Bone marrow (tissue), 2 donors: Measurements from ENCODE around the gene TNFRSF1A.

Experiments used
- DNase-seq, 2 donors: peaks; one replicate each; lab custom pipeline; 2025; lab: John Stamatoyannopoulos, UW

Gene TNFRSF1A

DNA sequence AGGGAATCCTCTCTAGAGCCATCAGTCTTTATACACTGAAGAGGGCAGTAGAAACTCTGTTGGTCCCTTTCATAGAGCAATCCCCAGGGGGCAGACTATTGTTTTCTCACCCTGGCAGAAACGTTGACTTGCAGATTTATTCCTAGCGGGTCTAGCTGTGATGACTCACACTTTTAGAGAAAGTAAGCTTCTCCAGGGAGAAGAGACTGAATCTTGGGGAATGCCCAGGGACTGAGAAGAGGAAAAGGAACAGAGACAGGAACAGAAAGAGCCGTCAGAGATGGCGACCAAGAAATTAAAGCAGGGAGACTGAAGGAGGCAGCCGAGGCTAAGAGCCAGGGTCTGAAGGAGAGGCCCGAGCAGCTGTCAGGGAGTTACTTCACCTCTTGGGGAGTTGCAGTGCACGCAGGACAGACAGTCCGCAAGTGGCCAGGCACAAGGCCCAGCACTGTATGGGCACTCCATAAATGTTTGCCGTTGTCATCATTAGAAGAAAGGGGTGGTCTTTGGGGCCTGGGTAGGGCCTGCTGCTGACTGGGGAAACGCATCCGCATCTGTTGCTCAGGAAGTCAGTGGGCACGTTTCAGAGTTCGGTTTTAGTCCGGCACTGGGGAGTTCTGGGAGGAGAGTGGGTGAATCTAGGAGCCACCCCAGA lies 18.4 kb downstream of the TNFRSF1A start:
- DNase-seq, result peak; percentile 56 to 84

DNA sequence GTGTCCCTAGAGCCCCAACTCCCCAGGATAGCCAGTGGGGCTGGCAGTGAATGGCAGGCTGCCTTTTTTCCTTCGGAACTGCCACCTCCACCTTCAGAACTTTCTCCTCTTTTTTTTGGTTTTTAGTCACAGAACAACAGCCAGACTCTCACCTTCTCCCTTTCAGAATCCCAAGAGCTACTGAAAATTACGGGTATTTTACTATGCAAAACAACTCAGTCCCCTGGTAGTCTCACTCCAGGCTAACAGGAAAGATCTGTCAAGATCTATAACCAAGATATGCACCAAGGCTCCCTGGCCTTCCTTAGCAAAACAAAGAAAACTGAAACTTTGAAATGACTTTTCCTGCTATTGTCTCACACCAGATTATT lies 18.9 kb downstream of the TNFRSF1A start:
- no peak for DNase-seq

DNA sequence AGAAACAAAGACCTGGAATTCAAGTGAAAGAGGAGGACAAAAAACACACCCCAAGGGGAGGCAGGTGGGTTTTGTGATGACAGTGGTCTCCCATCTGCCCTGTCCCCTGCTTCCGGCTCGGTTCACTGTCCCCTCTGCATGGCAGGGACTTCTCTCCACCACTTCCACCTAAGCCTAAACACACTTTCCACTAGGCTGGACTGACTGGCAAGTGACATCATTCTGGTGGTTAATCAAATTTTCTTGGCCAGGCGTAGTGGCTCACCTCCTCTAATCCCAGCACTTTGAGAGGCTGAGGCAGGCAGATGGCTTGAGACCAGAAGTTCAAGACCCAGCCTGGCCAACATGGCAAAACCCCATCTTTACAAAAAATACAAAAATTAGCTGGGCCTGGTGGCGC lies 19.5 kb downstream of the TNFRSF1A start:
- no peak for DNase-seq

- no peak for DNase-seq
Measured at GRCh38 chr12:6321905-6322304, 20.0 kb downstream of the TNFRSF1A start.

GRCh38 chr12:6319446-6319845 lies 22.4 kb downstream of the TNFRSF1A start:
- DNase-seq, result no peak

- no peak for DNase-seq
Measured at GRCh38 chr12:6318440-6318879, 23.4 kb downstream of the TNFRSF1A start.

GRCh38 chr12:6317693-6318439 lies 24.0 kb downstream of the TNFRSF1A start:
- no peak for DNase-seq

DNA sequence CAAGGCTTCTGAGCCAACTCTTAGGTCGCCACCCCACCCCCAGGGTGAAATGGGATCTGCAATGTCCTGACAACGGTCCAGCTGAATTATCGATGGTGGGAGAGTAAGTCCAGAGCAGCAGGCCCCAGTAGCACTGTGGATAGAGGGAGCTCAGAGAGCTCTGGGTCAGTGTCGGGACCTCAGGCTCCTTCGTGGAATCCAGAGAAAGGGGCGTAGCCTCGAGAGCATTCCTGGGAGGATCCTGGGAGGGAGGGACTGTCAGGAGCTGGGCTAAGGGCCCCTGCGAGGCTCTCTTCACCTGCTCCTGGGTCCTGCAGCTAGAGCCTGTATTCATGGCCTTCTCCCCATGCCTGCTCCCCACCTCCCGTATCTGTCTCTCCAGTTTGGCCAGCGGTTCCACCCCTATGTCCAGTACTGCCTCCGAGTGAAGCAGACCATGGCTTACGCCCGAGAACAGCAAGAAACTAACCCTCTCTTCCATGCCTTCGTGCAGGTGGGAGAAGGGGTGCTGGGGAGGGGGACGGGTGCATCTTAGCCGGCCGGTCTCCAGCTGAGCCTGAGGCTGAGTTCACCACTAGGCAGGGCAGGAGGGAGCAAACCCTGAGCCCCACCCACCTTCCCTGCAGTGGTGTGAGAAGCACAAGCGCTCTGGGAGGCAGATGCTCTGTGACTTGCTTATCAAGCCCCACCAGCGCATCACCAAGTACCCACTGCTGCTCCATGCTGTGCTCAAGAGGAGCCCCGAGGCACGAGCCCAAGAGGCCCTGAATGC lies 24.8 kb downstream of the TNFRSF1A start:
- DNase-seq, result no peak

- no peak for DNase-seq
Measured at GRCh38 chr12:6315704-6316597, 25.9 kb downstream of the TNFRSF1A start.

GRCh38 chr12:6315184-6315583 lies 26.7 kb downstream of the TNFRSF1A start:
- no peak for DNase-seq

DNA sequence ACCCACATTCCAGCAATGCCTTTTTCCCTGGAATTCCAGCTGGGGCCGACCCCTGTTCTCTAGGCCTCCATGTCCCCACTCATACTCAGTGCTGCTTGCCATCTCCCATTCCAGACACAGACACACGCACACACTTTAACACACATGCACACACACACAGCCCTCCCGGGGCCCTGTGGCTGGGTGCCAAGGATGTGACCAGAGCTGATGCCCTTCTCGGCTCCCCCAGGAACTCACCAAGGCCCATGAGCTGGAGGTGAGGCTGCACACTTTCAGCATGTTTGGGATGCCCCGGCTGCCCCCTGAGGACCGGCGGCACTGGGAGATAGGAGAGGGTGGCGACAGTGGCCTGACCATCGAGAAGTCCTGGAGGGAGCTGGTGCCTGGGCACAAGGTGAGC lies 27.1 kb downstream of the TNFRSF1A start:
- no peak for DNase-seq

- no peak for DNase-seq
Measured at GRCh38 chr12:6313326-6313940, 28.4 kb downstream of the TNFRSF1A start.

- no peak for DNase-seq
Measured at GRCh38 chr12:6312529-6313325, 29.1 kb downstream of the TNFRSF1A start.

DNA sequence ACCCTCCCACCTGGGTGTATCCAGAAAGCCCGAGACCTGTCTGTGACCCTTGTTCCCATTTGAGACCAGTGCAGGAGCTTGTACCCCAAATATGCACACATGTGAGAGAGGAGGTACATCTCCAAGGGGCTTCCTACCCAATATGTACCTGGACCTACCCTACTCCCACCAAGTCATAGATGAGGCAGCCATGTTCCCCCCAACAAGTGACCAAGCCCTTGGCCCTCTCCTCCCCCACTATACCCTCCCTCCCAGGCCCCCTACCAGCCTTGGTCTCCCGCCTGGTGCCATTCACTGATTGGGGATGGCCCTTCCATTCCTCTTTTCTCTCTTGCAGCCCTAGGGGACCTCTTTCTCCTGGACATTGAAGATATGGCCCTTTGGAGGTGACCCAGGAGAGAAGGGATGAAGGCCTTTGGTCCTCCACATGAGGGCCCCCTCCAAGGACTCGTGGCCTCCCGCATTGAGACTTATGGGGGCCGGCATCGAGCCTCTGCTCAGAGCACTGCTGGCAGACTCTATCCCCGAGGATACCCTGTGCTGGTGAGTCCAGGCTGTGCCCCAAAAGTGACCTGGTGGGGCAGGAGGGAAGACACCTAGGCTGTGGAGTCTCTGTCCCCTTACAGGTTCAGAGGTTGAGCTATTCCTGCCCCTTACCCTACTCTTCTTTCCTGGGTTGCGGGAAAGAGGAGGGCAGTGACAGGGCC lies 29.9 kb downstream of the TNFRSF1A start:
- no peak for DNase-seq

DNA sequence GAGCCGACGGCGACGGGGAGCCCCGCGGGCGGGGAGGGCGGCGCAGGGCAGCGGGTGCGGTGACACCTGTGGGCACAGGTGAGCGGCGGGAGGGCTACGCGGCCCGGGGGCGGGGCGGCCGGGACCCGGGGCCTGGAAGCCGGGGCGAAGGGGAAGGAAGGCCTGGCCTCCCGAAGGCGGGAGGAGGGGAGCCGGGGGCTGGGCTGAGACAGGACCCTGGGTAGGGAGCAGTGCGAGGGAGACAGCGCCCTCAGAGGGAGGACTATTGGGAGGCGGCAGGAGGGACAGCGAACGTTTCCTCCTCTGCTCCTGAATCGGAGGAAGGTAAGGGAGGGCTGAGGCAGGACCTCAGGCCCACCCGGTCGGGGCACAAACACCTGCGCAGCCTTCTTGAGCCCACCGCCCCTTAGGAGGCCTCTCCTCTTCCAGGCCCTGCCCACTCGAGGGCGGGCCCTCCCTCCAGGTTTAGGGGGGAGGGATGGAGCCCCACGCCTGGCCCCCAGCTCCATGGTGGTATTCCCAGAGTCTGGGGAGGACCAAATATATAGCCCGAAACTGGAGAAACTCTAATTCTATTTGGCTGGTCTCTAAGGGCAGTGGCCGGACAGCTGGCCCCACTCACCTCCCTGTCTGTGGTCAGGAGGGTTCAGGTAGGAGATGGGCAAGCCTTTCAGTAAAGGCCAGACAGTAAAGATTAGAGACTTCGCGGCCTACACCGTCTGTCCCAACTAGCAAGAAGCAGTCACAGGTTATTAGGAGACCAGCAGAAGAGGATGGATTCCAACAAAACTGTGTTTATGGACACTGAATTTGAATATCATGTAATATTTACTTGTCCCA lies 30.9 kb downstream of the TNFRSF1A start:
- no peak for DNase-seq

- peak in 1 of 2 donors; percentile 37 for DNase-seq
Measured at GRCh38 chr12:6307529-6307928, 34.3 kb downstream of the TNFRSF1A start.

GRCh38 chr12:6306599-6307220 lies 35.2 kb downstream of the TNFRSF1A start:
- no peak for DNase-seq

- no peak for DNase-seq
Measured at GRCh38 chr12:6306151-6306550, 35.7 kb downstream of the TNFRSF1A start.

- no peak for DNase-seq
Measured at GRCh38 chr12:6303071-6303470, 38.8 kb downstream of the TNFRSF1A start.
